ENCODE data around the gene NETO1. TPM values are rescaled to one million over a fixed set of nuclear protein-coding genes. Genes with fewer than 3 reads are reported as not detected.

NETO1 gene
- total and polyA plus RNA-seq, 2 of the 4 experiments (the other 2 are of a cell fraction) = 0.29 to 0.36 TPM

DNA sequence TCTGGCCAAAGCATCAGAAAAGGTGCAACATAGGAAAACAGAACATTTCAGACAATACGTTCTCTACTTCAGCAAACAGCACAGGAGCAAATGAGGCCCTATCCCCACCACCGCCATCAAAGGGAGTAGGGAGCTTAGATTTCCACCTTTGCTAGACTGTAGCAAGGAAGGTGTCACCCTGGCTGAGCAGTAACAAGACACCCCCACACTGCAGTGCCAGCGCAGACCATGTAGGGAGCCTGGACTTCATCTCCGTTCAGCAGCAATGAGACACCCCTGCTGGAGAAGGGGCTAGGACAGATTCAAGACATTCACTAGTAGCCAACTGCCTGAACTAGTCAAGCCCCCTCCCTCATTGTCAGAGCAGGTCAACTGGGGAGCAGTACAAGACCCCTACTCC, 163.6 kb downstream of the NETO1 start:
- intact Hi-C loops (cut with micrococcal nuclease) = loop anchor here (5.0 kb wide), 3 partner anchors 1488 to 1848 kb away; no protein-coding TSS in a partner anchor

More for the DNA sequence above, 163.6 kb downstream of the NETO1 start:
- Histone ChIP-seq H2BK20ac (ENCODE audit: low read depth, low read length) (no peak overlapping the region), H3K18ac (ENCODE audit: low read depth, low read length) (no peak overlapping the region), H4K8ac (ENCODE audit: low read depth in 2 of 2, low read length in 2 of 2) (no peak overlapping the region), H4K91ac (ENCODE audit: insufficient read depth, low read depth, low read length) (no peak overlapping the region), H4K5ac (ENCODE audit: low read depth, low read length) (no peak overlapping the region), H2AK5ac (ENCODE audit: low read depth, low read length) (no peak overlapping the region), H3K4ac (ENCODE audit: low read depth, low read length) (no peak overlapping the region), H2BK5ac (ENCODE audit: low read depth, low read length, poor library complexity, severe bottlenecking) (no peak overlapping the region), H3K9ac (ENCODE audit: low read depth, low read length) (no peak overlapping the region), H3K9me1 (ENCODE audit: insufficient read depth, low read length) (no peaks in the 10 kb centered on the region), H3K23ac (ENCODE audit: low read depth, low read length) (no peak overlapping the region), H2BK120ac (ENCODE audit: low read depth, low read length) (no peak overlapping the region), H3K9me3 (ENCODE audit: control insufficient read depth, insufficient read depth, low read length) (peaks cover 6% of the 10 kb centered on the region; the same call in 1 of the 2 replicates), H2BK15ac (ENCODE audit: low read depth, low read length) (no peak overlapping the region), H4K20me1 (ENCODE audit: insufficient read depth, low read length) (no peaks in the 10 kb centered on the region), H2AK9ac (replicated peaks; ENCODE audit: low read depth, low read length, poor library complexity) (no peak overlapping the region), H3K14ac (replicated peaks; ENCODE audit: low read depth, low read length) (no peak overlapping the region), H3K27me3 (ENCODE audit: control insufficient read depth, insufficient read depth, low read length) (no peaks in the 10 kb centered on the region), H2AFZ (replicated peaks; ENCODE audit: low read length, poor library complexity) (no peak overlapping the region), H3K27ac (ENCODE audit: insufficient read depth, low read length) (no peak overlapping the region), H3K36me3 (ENCODE audit: control insufficient read depth, insufficient read depth, low read length) (no peaks in the 10 kb centered on the region), H3K4me3 (ENCODE audit: insufficient read depth, low read depth, low read length) (no peak overlapping the region), H3K4me1 (ENCODE audit: control insufficient read depth, insufficient read depth, low read length) (no peaks in the 10 kb centered on the region), H3K4me2 (ENCODE audit: low read depth, low read length) (no peak overlapping the region), H3K79me1 (ENCODE audit: low read depth in 1 of 2, low read length in 2 of 2) (no peaks in the 10 kb centered on the region), H3K56ac (ENCODE audit: extremely low read depth, insufficient read depth, low read length) (no peak overlapping the region)
- dilution Hi-C loops (cut with HindIII; ENCODE audit: low sequenced_read_pairs, unreplicated experiment) = no loop called here
- in situ Hi-C loops (cut with MboI; ENCODE audit: low sequenced_read_pairs) = no loop called here
- DNase-seq = no peak
- ChIA-PET POLR2A (ENCODE audit: unreplicated experiment) (no interaction called here), CTCF (no interaction called here)
- no peak for TF ChIP-seq MXI1 (IDR thresholded peaks at IDR 0.05; ENCODE audit: borderline replicate concordance, low read depth, low read length)
- no peak for TF ChIP-seq POLR2A (IDR thresholded peaks at IDR 0.05; ENCODE audit: low read depth, low read length)
- no TSS peak for BruUV-seq (replicated peaks)
- no CpG with 5 or more reads among the region's 4 CpGs for WGBS, 2 experiments (ENCODE audit: extremely low coverage in 2 of 2, insufficient read length in 1 of 2)
- no peak for ATAC-seq (ENCODE audit: low read depth)
